Activated CD8-positive, alpha-beta T cell treated with anti-CD3 and anti-CD28 coated beads, Interleukin-2, amount 10 ng/mL, durations not matched to agents 7 days and 5 days (primary cell): ENCODE measurements around the gene KCNMB2. TPM values are rescaled to one million over a fixed set of nuclear protein-coding genes. Genes with fewer than 3 reads are reported as not detected.

Experiments used
- ATAC-seq: fragments of 150-1000 bp; cut with Tn5 transposase; one replicate; pipeline ENCODE4 v1.10.0; 2021; ENCODE audit warnings: moderate library complexity
- CTCF ChIA-PET: fragments of 350-600 bp; sonication (Branson Sonifier 250); formaldehyde crosslinking; loops from one replicate; lab custom pipeline; 2021; ENCODE audit warnings: antibody characterized with exemption; lab: Charles Lee
- POLR2A ChIA-PET: fragments of 350-600 bp; sonication (Branson Sonifier 250); formaldehyde crosslinking; loops from one replicate; lab custom pipeline; 2021; ENCODE audit warnings: antibody characterized with exemption; lab: Charles Lee
- DNase-seq: peaks from one replicate; pipeline ENCODE4 v3.0.0-alpha.2; 2020
- H3K27ac Mint-ChIP-seq: one replicate; pipeline ENCODE4 v1.8.0; 2021; ENCODE audit warnings: mild to moderate bottlenecking, mixed read lengths
- H3K27me3 Mint-ChIP-seq: one replicate; pipeline ENCODE4 v1.8.0; 2021; ENCODE audit warnings: low read depth, mixed read lengths
- H3K36me3 Mint-ChIP-seq: one replicate; pipeline ENCODE4 v1.8.0; 2021; ENCODE audit warnings: low read depth, mixed read lengths
- H3K4me1 Mint-ChIP-seq: one replicate; pipeline ENCODE4 v1.8.0; 2021; ENCODE audit warnings: low read depth, mixed read lengths
- H3K4me3 Mint-ChIP-seq: one replicate; pipeline ENCODE4 v1.8.0; 2021; ENCODE audit warnings: mild to moderate bottlenecking, mixed read lengths
- H3K9me3 Mint-ChIP-seq: one replicate; pipeline ENCODE4 v1.8.0; 2022; ENCODE audit warnings: mixed read lengths; ENCODE audit not compliant: insufficient read depth
- total RNA-seq, 2 experiments: library from RNA; stranded (reverse); gene quantifications; one replicate each; pipeline ENCODE4 v1.2.3, GENCODE V29; 2021

The KCNMB2 gene
- total RNA-seq = not detected

DNA sequence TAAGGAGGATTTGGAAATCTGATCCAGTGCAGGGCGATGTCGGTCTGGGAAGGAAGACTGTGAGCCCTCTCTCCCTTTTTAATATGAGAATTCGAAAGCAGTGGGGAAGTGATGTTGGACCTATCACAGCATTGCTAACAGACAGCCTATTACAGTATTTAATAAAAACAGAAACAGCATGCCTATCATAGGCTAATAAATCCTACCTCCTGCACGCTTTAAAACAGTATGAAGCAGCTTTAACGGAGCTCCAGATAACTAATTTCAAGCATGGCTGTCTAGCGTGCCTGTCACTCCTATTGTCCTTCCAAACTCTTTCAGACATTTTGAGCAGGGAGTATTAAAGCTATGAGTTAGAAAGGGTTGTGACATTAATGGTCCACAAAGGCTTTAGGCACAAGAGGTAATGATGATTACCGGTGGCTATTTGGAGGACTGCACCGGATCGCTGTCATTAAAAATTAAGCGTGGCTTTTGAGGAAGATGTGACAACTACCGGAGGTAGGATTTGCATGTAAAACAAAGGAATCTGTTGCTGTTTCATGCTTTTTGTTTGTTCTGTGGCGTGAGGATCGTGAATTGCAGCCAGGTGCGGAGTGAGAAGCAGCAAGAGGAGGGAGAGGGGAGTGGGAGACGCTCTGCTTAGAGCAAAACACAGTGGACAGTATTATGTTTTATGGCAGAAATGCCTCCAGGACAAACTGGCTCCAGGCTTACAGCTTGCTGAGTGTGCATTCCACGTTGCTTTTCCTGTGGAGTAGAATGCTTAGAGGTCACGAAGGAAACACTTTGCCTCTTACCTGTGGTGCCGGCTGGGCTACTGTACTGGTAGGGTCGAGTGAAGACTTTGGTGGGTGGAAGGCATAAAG lies at the start of gene KCNMB2:
Gene KCNMB2, plus strand, starts transcription at position 226 of the 869 bp plus-strand sequence.
- ATAC-seq (no peak), DNase-seq (no peak)
- Mint-ChIP-seq H3K27ac (no peak within 1 kb of the TSS), H3K4me3 (no peak within 1 kb of the TSS), H3K9me3 (no peaks in the 10 kb centered on the region), H3K36me3 (no peaks in the 10 kb centered on the region), H3K4me1 (no peaks in the 10 kb centered on the region), H3K27me3 (peaks cover 10% of the 10 kb centered on the region)
- ChIA-PET CTCF (no interaction called here), POLR2A (no interaction called here)

DNA sequence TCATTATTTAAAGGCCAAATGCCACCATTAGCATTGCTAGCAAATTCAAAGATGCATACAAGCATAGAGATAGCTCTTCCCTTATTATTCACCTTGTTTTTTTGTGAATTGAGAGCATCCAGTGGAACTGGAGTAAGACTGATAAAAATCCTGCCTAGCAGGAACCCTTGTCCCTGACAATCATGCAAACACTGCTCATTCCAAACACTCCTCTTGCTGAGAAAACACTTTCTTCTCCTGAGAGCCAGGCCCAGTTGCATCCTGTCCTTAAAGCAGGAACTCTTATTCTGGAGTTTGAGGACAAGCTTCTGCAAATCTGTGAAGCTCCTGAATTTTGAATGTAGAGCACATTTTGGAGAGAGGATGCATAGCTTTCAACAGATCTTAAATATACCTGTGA lies 49.3 kb upstream of the KCNMB2 start:
- no peak overlapping the region for H3K27ac Mint-ChIP-seq
- no peak overlapping the region for H3K4me3 Mint-ChIP-seq
- no peak for ATAC-seq
- H3K36me3 Mint-ChIP-seq = no peaks in the 10 kb centered on the region
- H3K9me3 Mint-ChIP-seq = no peaks in the 10 kb centered on the region
- CTCF ChIA-PET = no interaction called here
- H3K27me3 Mint-ChIP-seq = no peaks in the 10 kb centered on the region
- no peak for DNase-seq
- POLR2A ChIA-PET = no interaction called here
- H3K4me1 Mint-ChIP-seq = no peaks in the 10 kb centered on the region

- H3K27me3 Mint-ChIP-seq = no peaks in the 10 kb centered on the region
- H3K9me3 Mint-ChIP-seq = no peaks in the 10 kb centered on the region
- H3K4me3 Mint-ChIP-seq = no peak overlapping the region
- H3K36me3 Mint-ChIP-seq = no peaks in the 10 kb centered on the region
- ChIA-PET POLR2A (no interaction called here), CTCF (no interaction called here)
- no peaks in the 10 kb centered on the region for H3K4me1 Mint-ChIP-seq
- H3K27ac Mint-ChIP-seq = no peak overlapping the region
- DNase-seq = no peak
- no peak for ATAC-seq
Observed at GRCh38 chr3:178487752-178488151, 48.5 kb upstream of the KCNMB2 start.

DNA sequence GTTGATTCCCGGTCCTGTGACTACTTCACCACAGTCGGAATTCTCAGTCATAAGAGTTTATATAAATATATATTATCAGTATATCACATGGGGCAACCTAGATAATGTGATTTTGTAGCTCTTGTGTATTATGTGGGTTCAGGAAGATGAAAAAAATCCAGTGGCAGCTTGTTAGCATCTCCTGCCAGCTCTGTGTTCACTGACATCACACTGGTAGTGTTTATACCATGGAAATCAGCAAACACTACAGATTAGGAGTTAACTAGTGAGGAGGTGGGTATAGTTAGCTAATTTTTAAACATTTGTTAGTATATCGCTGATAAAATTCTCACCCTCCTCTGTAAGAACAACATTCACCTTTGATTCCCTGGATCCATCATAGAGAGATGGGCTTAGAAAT lies 44.5 kb upstream of the KCNMB2 start:
- Mint-ChIP-seq H3K27ac (no peak overlapping the region), H3K36me3 (no peaks in the 10 kb centered on the region), H3K4me1 (no peaks in the 10 kb centered on the region), H3K4me3 (no peak overlapping the region), H3K27me3 (no peaks in the 10 kb centered on the region), H3K9me3 (peaks cover 3% of the 10 kb centered on the region)
- ATAC-seq (no peak), DNase-seq (no peak)
- ChIA-PET POLR2A (interaction anchor here (1.2 kb wide), 1 partner anchor 8 kb away, joined by 3 read pairs; no protein-coding TSS in a partner anchor), CTCF (no interaction called here)

DNA sequence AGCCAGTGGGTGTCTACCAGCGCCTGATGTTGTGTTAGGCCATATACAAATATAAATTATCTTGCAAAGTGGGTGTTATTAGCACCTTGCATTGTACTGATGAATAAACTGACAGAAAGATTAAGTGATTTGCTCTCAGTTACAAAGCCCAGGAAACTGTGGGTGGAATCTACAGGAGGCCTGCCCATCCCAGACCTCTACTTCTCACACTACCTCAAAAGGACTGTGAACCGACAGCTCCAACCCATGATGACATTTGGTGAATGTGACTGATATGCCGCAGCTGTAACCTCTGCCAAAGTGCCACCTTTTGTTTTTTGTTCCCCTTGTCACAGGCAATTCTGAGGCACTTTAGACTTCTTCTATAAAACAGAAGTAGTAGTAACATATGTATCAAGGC lies 43.7 kb upstream of the KCNMB2 start:
- CTCF ChIA-PET = no interaction called here
- Mint-ChIP-seq H3K27me3 (no peaks in the 10 kb centered on the region), H3K4me1 (no peaks in the 10 kb centered on the region), H3K36me3 (no peaks in the 10 kb centered on the region), H3K4me3 (no peak overlapping the region), H3K27ac (no peak overlapping the region), H3K9me3 (peaks cover 3% of the 10 kb centered on the region)
- DNase-seq (no peak), ATAC-seq (no peak)
- POLR2A ChIA-PET = interaction anchor here (1.2 kb wide), 1 partner anchor 9 kb away, joined by 3 read pairs; no protein-coding TSS in a partner anchor

GRCh38 chr3:178494386-178494785 lies 41.9 kb upstream of the KCNMB2 start:
- Mint-ChIP-seq H3K4me1 (no peaks in the 10 kb centered on the region), H3K9me3 (peaks cover 3% of the 10 kb centered on the region), H3K4me3 (no peak overlapping the region), H3K36me3 (no peaks in the 10 kb centered on the region), H3K27ac (no peak overlapping the region), H3K27me3 (no peaks in the 10 kb centered on the region)
- DNase-seq = no peak
- POLR2A ChIA-PET = no interaction called here
- no peak for ATAC-seq
- CTCF ChIA-PET = no interaction called here

DNA sequence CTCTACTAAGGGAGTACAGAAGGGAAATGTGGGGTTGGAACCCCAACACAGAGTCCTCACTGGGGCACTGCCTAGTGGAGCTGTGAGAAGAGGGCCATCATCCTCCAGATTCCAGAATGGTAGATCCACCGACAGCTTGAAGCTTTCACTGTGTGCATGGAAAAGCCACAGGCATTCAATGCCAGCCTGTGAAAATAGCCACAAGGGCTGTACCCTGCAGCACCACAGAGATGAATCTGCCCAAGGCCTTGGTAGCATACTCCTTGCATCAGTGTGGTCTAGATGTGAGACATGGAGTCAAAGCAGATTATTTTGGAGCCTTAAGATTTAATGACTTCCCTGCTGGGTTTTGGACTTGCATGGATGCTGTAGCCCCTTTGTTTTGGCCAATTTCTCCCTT lies 39.3 kb upstream of the KCNMB2 start:
- POLR2A ChIA-PET = no interaction called here
- no peaks in the 10 kb centered on the region for H3K36me3 Mint-ChIP-seq
- H3K4me3 Mint-ChIP-seq = no peak overlapping the region
- H3K9me3 Mint-ChIP-seq = peaks cover 3% of the 10 kb centered on the region
- DNase-seq (no peak), ATAC-seq (no peak)
- H3K4me1 Mint-ChIP-seq = no peaks in the 10 kb centered on the region
- CTCF ChIA-PET = no interaction called here
- H3K27me3 Mint-ChIP-seq = no peaks in the 10 kb centered on the region
- H3K27ac Mint-ChIP-seq = no peak overlapping the region

DNA sequence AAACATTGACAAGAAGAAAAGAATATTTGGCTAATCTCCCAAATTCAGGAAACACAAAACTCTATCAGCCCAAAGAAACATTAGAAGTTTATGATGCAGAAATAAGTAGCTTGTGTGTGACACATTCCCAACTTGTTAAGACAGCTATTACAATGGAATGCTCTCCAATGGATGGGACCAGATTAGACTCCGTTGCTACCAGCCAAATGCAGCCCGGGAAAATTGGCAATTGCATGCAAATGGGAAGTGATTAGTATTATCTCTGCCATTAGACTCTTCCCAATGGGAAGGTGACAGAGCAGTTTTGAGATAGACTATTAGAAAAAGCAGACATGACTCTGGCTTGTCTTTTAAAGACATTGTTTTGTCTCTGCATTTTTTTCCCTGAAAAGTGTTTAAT lies 37.4 kb upstream of the KCNMB2 start:
- Mint-ChIP-seq H3K27me3 (no peaks in the 10 kb centered on the region), H3K36me3 (no peaks in the 10 kb centered on the region), H3K27ac (no peak overlapping the region), H3K4me1 (no peaks in the 10 kb centered on the region), H3K4me3 (no peak overlapping the region), H3K9me3 (peaks cover 3% of the 10 kb centered on the region)
- ChIA-PET CTCF (no interaction called here), POLR2A (no interaction called here)
- ATAC-seq (no peak), DNase-seq (no peak)

DNA sequence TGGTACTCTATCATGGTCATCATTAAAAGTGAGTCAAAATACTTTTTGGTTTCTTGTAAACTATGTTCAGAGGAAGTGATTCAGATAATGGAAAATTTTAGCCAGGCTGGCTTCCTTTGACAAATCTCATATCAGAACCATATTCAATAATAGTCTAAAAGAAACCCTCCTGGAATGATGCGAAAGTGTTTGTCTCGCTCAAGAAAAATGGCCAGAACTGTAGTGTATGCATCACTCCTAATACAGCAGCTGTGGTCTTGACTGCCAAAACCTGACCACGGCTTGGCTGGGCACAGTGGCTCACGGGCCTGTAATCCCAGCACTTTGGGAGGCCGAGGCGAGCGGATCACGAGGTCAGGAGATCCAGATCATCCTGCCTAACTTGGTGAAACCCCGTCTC lies 35.6 kb upstream of the KCNMB2 start:
- peaks cover 3% of the 10 kb centered on the region for H3K9me3 Mint-ChIP-seq
- CTCF ChIA-PET = no interaction called here
- no peak for DNase-seq
- no peaks in the 10 kb centered on the region for H3K36me3 Mint-ChIP-seq
- H3K27ac Mint-ChIP-seq = no peak overlapping the region
- H3K4me1 Mint-ChIP-seq = no peaks in the 10 kb centered on the region
- H3K4me3 Mint-ChIP-seq = no peak overlapping the region
- POLR2A ChIA-PET = no interaction called here
- ATAC-seq = no peak
- H3K27me3 Mint-ChIP-seq = no peaks in the 10 kb centered on the region

- ATAC-seq (no peak), DNase-seq (no peak)
- CTCF ChIA-PET = no interaction called here
- Mint-ChIP-seq H3K4me1 (no peaks in the 10 kb centered on the region), H3K9me3 (no peaks in the 10 kb centered on the region), H3K36me3 (no peaks in the 10 kb centered on the region), H3K27me3 (no peaks in the 10 kb centered on the region), H3K4me3 (no peak overlapping the region), H3K27ac (no peak overlapping the region)
- POLR2A ChIA-PET = no interaction called here
Observed at GRCh38 chr3:178504128-178504527, 32.1 kb upstream of the KCNMB2 start.

- DNase-seq = no peak
Observed at GRCh38 chr3:178505832-178506231, 30.4 kb upstream of the KCNMB2 start.

DNA sequence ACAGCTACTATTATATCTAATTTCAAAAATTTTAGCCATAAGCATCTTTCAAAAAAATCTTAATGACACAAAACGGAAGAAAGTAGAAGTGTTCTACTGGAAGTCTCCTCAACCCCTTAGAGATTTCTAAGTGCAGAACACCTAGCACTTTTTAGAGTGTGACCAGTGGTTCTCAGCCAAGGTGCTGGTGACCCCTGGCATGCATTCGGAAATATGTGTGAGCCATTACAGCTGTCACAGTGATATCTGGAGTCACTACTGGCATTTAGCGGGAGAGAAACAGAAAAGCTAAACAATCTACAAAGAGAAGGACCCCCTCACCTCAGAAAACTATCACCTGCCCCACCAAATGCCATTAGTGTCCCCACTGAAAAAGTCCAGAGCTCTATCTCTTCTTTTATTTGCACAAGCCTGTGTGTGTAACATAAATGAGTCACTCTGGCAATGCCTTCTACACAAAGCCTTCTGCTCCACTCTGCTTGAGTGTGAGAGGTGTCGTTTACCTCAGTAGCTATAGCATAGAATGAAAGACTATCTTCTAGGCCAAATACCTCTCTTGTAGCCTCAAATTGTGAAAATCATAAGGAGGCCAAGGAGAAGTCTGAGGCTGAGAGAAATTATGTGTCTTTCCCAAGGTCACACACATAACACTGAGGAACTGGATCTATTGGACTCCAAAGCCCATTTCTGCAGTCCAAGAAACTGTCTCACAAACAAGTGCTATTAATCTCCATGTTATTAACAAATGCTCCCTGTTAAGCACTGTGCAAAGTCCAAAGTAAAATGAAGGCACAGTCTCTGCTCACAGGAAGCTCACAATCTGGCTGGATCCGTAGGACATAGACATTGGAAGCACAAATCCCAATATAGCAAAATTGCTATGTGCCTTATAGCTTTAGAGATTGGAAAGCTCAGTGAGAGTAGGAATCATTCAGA lies 28.5 kb upstream of the KCNMB2 start:
- ChIA-PET POLR2A (no interaction called here), CTCF (no interaction called here)
- DNase-seq (no peak), ATAC-seq (no peak)
- Mint-ChIP-seq H3K27ac (no peak overlapping the region), H3K4me1 (no peaks in the 10 kb centered on the region), H3K27me3 (no peaks in the 10 kb centered on the region), H3K36me3 (no peaks in the 10 kb centered on the region), H3K4me3 (no peak overlapping the region), H3K9me3 (no peaks in the 10 kb centered on the region)

More at GRCh38 chr3:178505832-178506231, 30.4 kb upstream of the KCNMB2 start:
- Mint-ChIP-seq H3K27me3 (no peaks in the 10 kb centered on the region), H3K4me3 (no peak overlapping the region), H3K36me3 (no peaks in the 10 kb centered on the region), H3K9me3 (no peaks in the 10 kb centered on the region), H3K4me1 (no peaks in the 10 kb centered on the region), H3K27ac (no peak overlapping the region)
- POLR2A ChIA-PET = no interaction called here
- CTCF ChIA-PET = no interaction called here
- ATAC-seq = no peak
